Mesenchymal stem cell (in vitro differentiated cells and primary cell): ENCODE measurements around the gene ZNF469.

Experiments
- DNase-seq: peaks from one replicate; pipeline ENCODE4 v3.0.0-alpha.2; 2013
- H2AFZ ChIP-seq: one replicate; pipeline ENCODE4 v1.6.1; 2013; ENCODE audit warnings: low read depth, mild to moderate bottlenecking, control low read depth, inconsistent platforms, low read length, moderate library complexity
- H2AK5ac ChIP-seq: 2 replicates; pipeline ENCODE4 v1.6.1; 2013; ENCODE audit warnings: low read length, moderate library complexity, mild to moderate bottlenecking, inconsistent platforms; ENCODE audit not compliant: severe bottlenecking
- H2BK120ac ChIP-seq: one replicate; pipeline ENCODE4 v1.6.1; 2013; ENCODE audit warnings: low read depth, mild to moderate bottlenecking, inconsistent platforms, low read length, moderate library complexity
- H2BK12ac ChIP-seq, 2 experiments: one replicate each; pipeline ENCODE4 v1.6.1; 2013; ENCODE audit warnings: inconsistent platforms in 2 of 2, low read length in 2 of 2, mild to moderate bottlenecking in 2 of 2, moderate library complexity in 2 of 2, control low read depth in 1 of 2
- H2BK15ac ChIP-seq: one replicate; pipeline ENCODE4 v1.6.1; 2013; ENCODE audit warnings: mild to moderate bottlenecking, low read depth, inconsistent platforms; ENCODE audit not compliant: poor library complexity, severe bottlenecking
- H2BK5ac ChIP-seq: 2 replicates; pipeline ENCODE4 v1.6.1; 2013; ENCODE audit warnings: low read depth, mild to moderate bottlenecking, low read length, control low read depth, inconsistent platforms; ENCODE audit not compliant: poor library complexity, severe bottlenecking
- H3K14ac ChIP-seq, 2 experiments: one replicate each; pipeline ENCODE4 v1.6.1; 2013; ENCODE audit warnings: inconsistent platforms in 2 of 2, low read length in 2 of 2, control low read depth in 1 of 2, mild to moderate bottlenecking in 1 of 2, moderate library complexity in 1 of 2
- H3K18ac ChIP-seq, 2 experiments: one replicate each; pipeline ENCODE4 v1.6.1; 2013; ENCODE audit warnings: inconsistent platforms in 2 of 2, low read length in 2 of 2, control low read depth in 1 of 2, low read depth in 1 of 2, mild to moderate bottlenecking in 1 of 2
- H3K23ac ChIP-seq, 2 experiments: one replicate each; pipeline ENCODE4 v1.6.1; 2013; ENCODE audit warnings: inconsistent platforms in 2 of 2, low read length in 2 of 2, mild to moderate bottlenecking in 2 of 2, moderate library complexity in 2 of 2, control low read depth in 1 of 2
- H3K27ac ChIP-seq: 2 replicates; pipeline ENCODE4 v1.5.1; 2013; ENCODE audit warnings: mild to moderate bottlenecking, moderate library complexity, low read length, control low read depth, inconsistent platforms; ENCODE audit not compliant: poor library complexity, severe bottlenecking
- H3K27me3 ChIP-seq, 2 experiments: 2 replicates each; pipeline versions ENCODE4 v1.6.1 to v1.7.0; 2013; ENCODE audit warnings: low read length in 2 of 2, mild to moderate bottlenecking in 2 of 2, moderate library complexity in 2 of 2, control low read depth in 1 of 2, inconsistent platforms in 1 of 2; ENCODE audit not compliant: control insufficient read depth in 1 of 2, insufficient read depth in 1 of 2
- H3K36me3 ChIP-seq, 2 experiments: 2 replicates each; pipeline versions ENCODE4 v1.6.1 to v1.7.0; 2013; ENCODE audit warnings: low read length in 2 of 2, control low read depth in 1 of 2, inconsistent platforms in 1 of 2, low read depth in 1 of 2, mild to moderate bottlenecking in 1 of 2; ENCODE audit not compliant: insufficient read depth in 2 of 2, control insufficient read depth in 1 of 2
- H3K4ac ChIP-seq, 2 experiments: one replicate each; pipeline ENCODE4 v1.6.1; 2013; ENCODE audit warnings: inconsistent platforms in 2 of 2, low read length in 2 of 2, mild to moderate bottlenecking in 2 of 2, moderate library complexity in 2 of 2, control low read depth in 1 of 2, low read depth in 1 of 2
- H3K4me1 ChIP-seq: 2 replicates; pipeline ENCODE4 v1.6.1; 2013; ENCODE audit warnings: low read depth, low read length, control low read depth; ENCODE audit not compliant: control insufficient read depth, insufficient read depth
- H3K4me2 ChIP-seq: 2 replicates; pipeline ENCODE4 v1.6.1; 2013; ENCODE audit warnings: low read length, mild to moderate bottlenecking, inconsistent platforms; ENCODE audit not compliant: poor library complexity, severe bottlenecking
- H3K4me3 ChIP-seq, 2 experiments: 2 replicates each; pipeline versions ENCODE4 v1.5.1 to v1.7.0; 2013; ENCODE audit warnings: low read length in 2 of 2, mild to moderate bottlenecking in 2 of 2, control low read depth in 1 of 2, low read depth in 1 of 2; ENCODE audit not compliant: insufficient read depth in 1 of 2
- H3K79me1 ChIP-seq: replicated peaks from 2 replicates; pipeline ENCODE4 v1.6.1; 2013; ENCODE audit warnings: mild to moderate bottlenecking, control low read depth, low read length, inconsistent platforms; ENCODE audit not compliant: poor library complexity, severe bottlenecking
- H3K9ac ChIP-seq: 2 replicates; pipeline ENCODE4 v1.7.0; 2013; ENCODE audit warnings: mild to moderate bottlenecking, low read length, moderate library complexity
- H3K9me3 ChIP-seq: 2 replicates; pipeline ENCODE4 v1.7.0; 2013; ENCODE audit warnings: mild to moderate bottlenecking, low read length; ENCODE audit not compliant: control insufficient read depth
- H4K8ac ChIP-seq: one replicate; pipeline ENCODE4 v1.6.1; 2013; ENCODE audit warnings: inconsistent platforms, mild to moderate bottlenecking, low read length, moderate library complexity
- H4K91ac ChIP-seq: one replicate; pipeline ENCODE4 v1.6.1; 2013; ENCODE audit warnings: mild to moderate bottlenecking, low read length, inconsistent platforms
- WGBS: methylation state at CpG from one replicate; pipeline ENCODE4 v1.1.7; 2013; ENCODE audit warnings: mixed read lengths; 5-methylcytosine and 5-hydroxymethylcytosine counted together

ZNF469 gene

DNA sequence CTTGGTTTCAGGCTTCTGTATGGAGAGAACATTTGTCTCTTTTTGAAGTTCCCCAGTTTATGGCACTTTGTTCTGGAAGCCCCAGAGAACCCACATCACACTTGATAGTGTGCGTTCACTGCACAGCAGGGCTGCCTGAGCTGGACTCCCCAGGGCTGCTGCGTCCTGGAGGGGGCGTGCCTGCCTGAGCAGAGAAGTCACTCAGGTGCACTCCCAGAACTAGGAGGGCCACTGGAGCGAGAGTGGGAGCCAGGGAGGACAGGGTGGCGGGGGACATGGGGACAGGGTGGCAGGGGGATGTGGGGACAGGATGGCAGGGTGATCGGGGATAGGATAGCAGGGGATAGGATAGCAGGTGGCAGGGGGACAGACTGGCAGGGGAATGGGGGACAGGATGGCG lies 43.9 kb upstream of the ZNF469 start:
- Histone ChIP-seq H2AK5ac (peak overlapping the region; percentile 19), H3K36me3 (no peaks in the 10 kb centered on the region), H2AFZ (no peak overlapping the region), H2BK5ac (no peak overlapping the region), H3K27me3 (peaks cover 0 to 3% of the 10 kb centered on the region in 2 experiments), H2BK120ac (no peak overlapping the region), H4K8ac (no peak overlapping the region), H4K91ac (peak overlapping the region; percentile 58), H3K4me2 (no peak overlapping the region), H3K23ac (no peak overlapping the region), H3K4ac (no peak overlapping the region), H3K4me1 (peaks cover 20% of the 10 kb centered on the region), H3K27ac (no peak overlapping the region), H3K9ac (no peak overlapping the region), H3K9me3 (peaks cover 11% of the 10 kb centered on the region), H3K79me1 (no peaks in the 10 kb centered on the region), H3K14ac (no peak overlapping the region), H2BK15ac (no peak overlapping the region), H3K18ac (peak overlapping the region in 1 of 2 experiments; percentile 28), H3K4me3 (no peak overlapping the region), H2BK12ac (peak overlapping the region; percentile 69 to 76)
- WGBS, result 80% methylated on average over 7 of the region's 7 CpGs
- no peak for DNase-seq

DNA sequence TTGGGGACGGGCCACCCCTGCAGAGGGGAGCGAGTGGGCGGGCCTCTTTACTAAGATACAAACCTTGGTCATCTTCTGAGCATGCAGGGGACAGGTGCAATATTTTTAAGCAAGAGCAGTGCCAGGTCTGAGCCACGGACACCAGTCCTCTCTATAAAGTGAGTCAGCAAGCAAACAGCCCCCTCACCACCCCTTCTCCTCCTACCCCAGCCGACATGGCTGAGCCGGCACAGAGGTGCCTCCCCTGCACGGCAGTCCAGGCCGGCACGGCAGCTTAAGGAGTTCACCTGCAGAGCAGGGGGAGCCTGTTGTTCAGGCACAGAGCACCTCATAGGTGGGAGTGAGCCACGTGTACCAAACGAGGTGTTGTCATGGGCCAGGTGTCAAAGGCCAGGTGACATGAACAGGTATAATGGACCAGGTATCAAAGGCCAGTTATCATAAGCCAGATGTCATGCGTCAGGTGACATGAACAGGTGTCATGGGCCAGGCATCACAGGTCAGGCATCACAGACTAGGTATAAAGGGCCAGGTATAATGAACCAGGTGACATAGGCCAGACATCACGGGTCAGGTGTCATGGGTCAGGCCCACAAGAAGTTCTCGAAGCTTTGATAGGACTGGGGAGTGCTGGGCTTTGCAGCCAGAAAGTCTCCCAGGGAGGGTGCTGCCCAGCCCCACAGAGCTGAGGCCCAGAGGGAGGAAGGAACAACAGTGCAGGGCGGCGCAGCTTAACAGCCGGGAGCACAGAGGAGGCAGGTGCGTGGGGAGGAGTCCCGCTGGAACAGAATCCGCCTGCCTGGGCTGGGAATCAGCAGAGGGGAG lies 42.6 kb upstream of the ZNF469 start:
- Histone ChIP-seq H3K9ac (no peak overlapping the region), H3K4me3 (no peak overlapping the region), H3K79me1 (no peaks in the 10 kb centered on the region), H3K18ac (peak overlapping the region in 1 of 2 experiments; percentile 11), H2BK12ac (peak overlapping the region in 1 of 2 experiments; percentile 31), H3K27ac (no peak overlapping the region), H3K27me3 (peaks cover 0 to 3% of the 10 kb centered on the region in 2 experiments), H2BK15ac (no peak overlapping the region), H3K9me3 (peaks cover 11% of the 10 kb centered on the region), H3K4me1 (peaks cover 14% of the 10 kb centered on the region), H2BK5ac (no peak overlapping the region), H3K36me3 (no peaks in the 10 kb centered on the region), H3K4ac (no peak overlapping the region), H3K23ac (no peak overlapping the region), H3K14ac (peak overlapping the region in 1 of 2 experiments; percentile 51), H4K8ac (no peak overlapping the region), H2AFZ (no peak overlapping the region), H3K4me2 (no peak overlapping the region), H2BK120ac (no peak overlapping the region), H2AK5ac (no peak overlapping the region), H4K91ac (peak overlapping the region; percentile 40)
- no peak for DNase-seq
- 78% methylated on average over 20 of the region's 20 CpGs for whole genome bisulfite sequencing

DNA sequence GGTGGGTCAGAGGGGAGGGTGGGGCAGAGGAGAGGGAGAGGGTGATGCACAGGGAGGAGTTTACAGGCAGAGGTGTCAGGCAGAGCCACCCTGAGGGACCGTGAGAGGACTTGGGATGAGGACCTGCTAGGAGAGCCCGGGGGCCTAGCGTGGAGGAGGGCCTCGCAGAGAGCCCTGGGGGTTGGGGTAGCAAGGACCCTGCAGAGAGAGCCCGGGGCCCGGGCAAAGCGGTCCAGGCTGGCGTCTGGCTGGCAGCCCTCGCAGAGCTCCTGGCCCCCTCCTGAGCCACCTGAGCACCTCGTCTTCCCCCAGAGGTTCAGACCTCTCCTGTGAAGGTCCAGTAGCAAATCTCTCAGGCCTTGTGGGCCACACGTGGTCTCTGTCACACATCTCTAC lies 42.0 kb upstream of the ZNF469 start:
- Histone ChIP-seq H3K4me3 (no peak overlapping the region), H4K8ac (no peak overlapping the region), H3K14ac (no peak overlapping the region), H2BK120ac (no peak overlapping the region), H3K4me1 (peaks cover 8% of the 10 kb centered on the region), H3K36me3 (no peaks in the 10 kb centered on the region), H3K79me1 (no peaks in the 10 kb centered on the region), H3K27me3 (peaks cover 0 to 3% of the 10 kb centered on the region in 2 experiments), H3K9me3 (peaks cover 11% of the 10 kb centered on the region), H2AFZ (no peak overlapping the region), H2BK5ac (no peak overlapping the region), H3K9ac (no peak overlapping the region), H4K91ac (no peak overlapping the region), H3K18ac (no peak overlapping the region), H2BK15ac (no peak overlapping the region), H3K4me2 (no peak overlapping the region), H3K27ac (no peak overlapping the region), H3K23ac (no peak overlapping the region), H2BK12ac (no peak overlapping the region), H3K4ac (no peak overlapping the region), H2AK5ac (no peak overlapping the region)
- 82% methylated on average over 11 of the region's 11 CpGs for WGBS
- DNase-seq, result no peak

DNA sequence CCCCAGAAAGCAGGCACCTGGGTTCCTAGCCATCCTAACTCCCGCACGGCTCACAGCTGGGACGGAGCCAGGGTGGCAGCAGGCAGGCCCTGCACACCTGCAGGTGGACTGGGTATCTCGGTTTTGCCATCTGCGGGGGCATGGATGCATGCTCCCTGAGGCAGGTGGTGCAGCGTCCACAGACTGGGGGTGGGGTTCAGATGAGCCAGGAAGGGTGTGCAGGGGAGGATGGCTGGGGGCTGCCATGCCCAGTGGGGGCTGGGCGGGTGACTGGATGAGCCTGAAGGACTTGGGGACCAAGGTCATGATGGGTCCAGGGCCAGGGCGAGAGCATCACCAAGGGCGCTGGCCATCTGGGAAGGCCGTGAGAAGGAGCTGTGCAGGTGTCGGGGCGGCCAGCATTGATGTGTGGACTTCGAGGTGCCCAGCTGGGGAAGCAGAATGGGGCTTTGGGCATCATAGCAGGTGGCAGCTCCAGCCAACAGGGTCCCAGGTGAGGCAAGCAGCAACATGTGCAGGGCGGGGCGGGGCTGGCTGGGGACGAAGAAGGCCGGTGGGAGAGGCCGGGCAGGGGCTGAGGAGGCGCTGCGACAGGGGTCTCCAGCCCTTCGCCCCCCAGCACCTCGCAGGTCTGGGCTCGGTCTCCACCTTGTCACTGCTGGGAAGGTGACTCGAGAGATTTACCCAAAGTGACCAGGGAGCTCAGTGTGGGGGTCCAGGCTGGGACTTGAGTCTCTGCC lies 41.0 kb upstream of the ZNF469 start:
- no peak overlapping the region for H2BK15ac ChIP-seq
- DNase-seq, result no peak
- H3K4me2 ChIP-seq, result no peak overlapping the region
- H3K27ac ChIP-seq, result no peak overlapping the region
- no peak overlapping the region for H3K23ac ChIP-seq
- H3K18ac ChIP-seq, result no peak overlapping the region
- H3K27me3 ChIP-seq, result peaks cover 0 to 3% of the 10 kb centered on the region in 2 experiments
- peaks cover 11% of the 10 kb centered on the region for H3K9me3 ChIP-seq
- H3K36me3 ChIP-seq, result no peaks in the 10 kb centered on the region
- no peaks in the 10 kb centered on the region for H3K79me1 ChIP-seq
- no peak overlapping the region for H2AFZ ChIP-seq
- peaks cover 5% of the 10 kb centered on the region for H3K4me1 ChIP-seq
- no peak overlapping the region for H2BK120ac ChIP-seq
- H4K91ac ChIP-seq, result no peak overlapping the region
- H2AK5ac ChIP-seq, result no peak overlapping the region
- no peak overlapping the region for H3K9ac ChIP-seq
- peak overlapping the region in 1 of 2 experiments; percentile 9 for H3K14ac ChIP-seq
- WGBS, result 94% methylated on average over 24 of the region's 24 CpGs
- no peak overlapping the region for H4K8ac ChIP-seq
- no peak overlapping the region for H3K4me3 ChIP-seq
- H2BK12ac ChIP-seq, result no peak overlapping the region
- H3K4ac ChIP-seq, result no peak overlapping the region
- no peak overlapping the region for H2BK5ac ChIP-seq
